Measurements from ENCODE around the gene SSBP3. TPM values are rescaled to one million over a fixed set of nuclear protein-coding genes. Genes with fewer than 3 reads are reported as not detected.

SSBP3 gene
- total RNA-seq, 3 donors from 2014 or later (not counting 1 experiment from before 2014, with no cell fraction given), result 162 to 224 (median 164) TPM

- Histone ChIP-seq H3K4me3 (ENCODE audit: low read length) (no peak overlapping the region), H3K36me3 (ENCODE audit: control insufficient read depth, insufficient read depth, low read length) (peaks cover 6% of the 10 kb centered on the region), H3K4me1 (ENCODE audit: control insufficient read depth, insufficient read depth, low read length) (peaks cover 3% of the 10 kb centered on the region), H3K9me3 (ENCODE audit: control insufficient read depth, insufficient read depth, low read length) (no peaks in the 10 kb centered on the region), H3K27me3 (ENCODE audit: control insufficient read depth, insufficient read depth, low read length) (no peaks in the 10 kb centered on the region), H3K27ac (ENCODE audit: low read length) (no peak overlapping the region)
- DNase-seq, result no peak
- intact Hi-C loops (cut with micrococcal nuclease), result no loop called here
- Mint-ChIP-seq H3K4me1 (no peaks in the 10 kb centered on the region), H3K27me3 (ENCODE audit: low read depth in 2 of 2) (no peaks in the 10 kb centered on the region), H3K4me3 (no peak overlapping the region), H3K9me3 (no peaks in the 10 kb centered on the region), H3K36me3 (no peaks in the 10 kb centered on the region), H3K27ac (no peak overlapping the region)
- TF ChIP-seq CTCF (IDR thresholded peaks at IDR 0.05), result no peak
- no peak for ATAC-seq
- 95% methylated on average over 6 of the region's 6 CpGs for WGBS (ENCODE audit: insufficient coverage)
Measured at GRCh38 chr1:54176621-54177327, 229.4 kb downstream of the SSBP3 start.

Other genes starting within 250 kb of the SSBP3 start
- gene CYB5RL, start 206.4 kb downstream of the SSBP3 start, total RNA-seq, result 1 to 10 TPM; 5.6 to 6.7 (median 6.2) TPM
- gene MRPL37, start 206.2 kb downstream of the SSBP3 start, total RNA-seq, result 10 to 100 TPM; 23.0 to 31.9 (median 28.8) TPM
- 1 to 10 TPM in 1 of 3 donors, under 1 TPM in 2; 0.61 to 1.2 (median 0.85) TPM for gene ACOT11, start 141.8 kb upstream of the SSBP3 start, total RNA-seq
- gene FAM151A, start 217.1 kb upstream of the SSBP3 start, total RNA-seq, result not detected
- under 1 TPM; 0.16 to 0.88 (median 0.33) TPM for gene MROH7, start 235.4 kb upstream of the SSBP3 start, total RNA-seq

Measured in natural killer cell (primary cell).